Left cardiac atrium (tissue), 4 donors: ENCODE measurements around the gene RSPO1. TPM values are rescaled to one million over a fixed set of nuclear protein-coding genes. Genes with fewer than 3 reads are reported as not detected.
A peak's percentile ranks its signal among the peaks of the same experiment; 100 is the strongest.
"Not testable (repeated sequence)": the region's sequence is repeated elsewhere in the genome, so short reads cannot be mapped to it uniquely, and the experiment has no call there.

Experiments
- ATAC-seq, 2 donors: fragments of 200-7000 bp; cut with Tn5 transposase; one replicate each; pipeline ENCODE4 v1.9.1; 2020; ENCODE audit warnings: mild to moderate bottlenecking in 2 of 2, moderate library complexity in 2 of 2
- DNase-seq: peaks from one replicate; pipeline ENCODE4 v3.0.0-alpha.2; 2020
- intact Hi-C, 2 donors: fragments of 100-400 bp; cut with DNase I; formaldehyde crosslinking; loops; one replicate each; pipeline versions ENCODE4 v1.14.1 to v1.15.1; 2022 to 2023
- long read RNA-seq: library from polyadenylated mRNA; unstranded; transcript quantifications from one replicate; pipeline ENCODE4 v2.0.0, GENCODE V29; 2021
- total RNA-seq, 2 donors: library from RNA; stranded (reverse); fragmentation: NEBNext Ultra II Directional; extraction: Animal tissue kit (Norgen Biotek cat#: 25700); gene quantifications; one replicate each; pipeline ENCODE4 v1.2.1, GENCODE V29; 2021
- donor health status: DM: no; HTN: yes; CAD: no.
- donor health status: DM: no; HTN: yes; CAD: no; lungs with severe emphysema.
- donor health status: DM: yes; HTN: yes; CAD: no.
- donor health status: Dilated cardiomyopathy.

RSPO1 gene
- total RNA-seq = 1 to 10 TPM in 1 of 2 donors, under 1 TPM in 1; 0.68 to 1.4 TPM
- long read RNA-seq, partial matches to known transcripts = 0 of 2 reads
- long read RNA-seq, other reads (novel, unspliced or antisense) = 0 of 2 reads

GRCh38 chr1:37634244-37634991, at the start of gene RSPO1:
Gene RSPO1 (minus strand): TSS chr1:37634892. CDS start chr1:37629661, 5,231 bp downstream.
- ATAC-seq (peak; percentile 70 to 89), DNase-seq (peak; percentile 32)
- intact Hi-C loops = no loop called here

GRCh38 chr1:37684182-37684581, 49.5 kb upstream of the RSPO1 start:
- not testable (repeated sequence) for ATAC-seq, DNase-seq
- intact Hi-C loops = loop anchor here (5.0 to 10.0 kb wide), 4 partner anchors 77 to 232 kb away; no protein-coding TSS in a partner anchor

- intact Hi-C loops = loop anchor here (5.0 to 10.0 kb wide), 4 partner anchors 75 to 230 kb away; no protein-coding TSS in a partner anchor
- ATAC-seq = peak; percentile 57 to 74
- DNase-seq = peak; percentile 68
These were observed 47.8 kb upstream of the RSPO1 start for GRCh38 chr1:37682334-37682987.

GRCh38 chr1:37680933-37681332, 46.2 kb upstream of the RSPO1 start:
- ATAC-seq = no peak
- intact Hi-C loops = loop anchor here (5.0 to 10.0 kb wide), 4 partner anchors 74 to 229 kb away; no protein-coding TSS in a partner anchor
- no peak for DNase-seq

GRCh38 chr1:37677808-37678207, 43.1 kb upstream of the RSPO1 start:
- ATAC-seq (no peak), DNase-seq (no peak)
- intact Hi-C loops = no loop called here

- no peak for DNase-seq
- intact Hi-C loops = no loop called here
- no peak for ATAC-seq
These were observed 42.4 kb upstream of the RSPO1 start for GRCh38 chr1:37677143-37677439.

GRCh38 chr1:37676281-37677142, 41.8 kb upstream of the RSPO1 start:
- intact Hi-C loops = no loop called here
- DNase-seq = no peak
- ATAC-seq = no peak

- intact Hi-C loops = no loop called here
- DNase-seq (no peak), ATAC-seq (no peak)
These were observed 39.2 kb upstream of the RSPO1 start for GRCh38 chr1:37673920-37674319.

GRCh38 chr1:37672136-37672870, 37.6 kb upstream of the RSPO1 start:
- ATAC-seq = no peak
- intact Hi-C loops = no loop called here
- DNase-seq = no peak

- intact Hi-C loops = no loop called here
- DNase-seq (no peak), ATAC-seq (no peak)
These were observed 36.6 kb upstream of the RSPO1 start for GRCh38 chr1:37671261-37671660.

- ATAC-seq (no peak), DNase-seq (no peak)
- intact Hi-C loops = no loop called here
These were observed 35.4 kb upstream of the RSPO1 start for GRCh38 chr1:37670133-37670532.

GRCh38 chr1:37667023-37667671, 32.5 kb upstream of the RSPO1 start:
- DNase-seq (no peak), ATAC-seq (no peak)
- intact Hi-C loops = no loop called here

GRCh38 chr1:37666241-37666867, 31.7 kb upstream of the RSPO1 start:
- intact Hi-C loops = no loop called here
- DNase-seq (no peak), ATAC-seq (no peak)

- DNase-seq (no peak), ATAC-seq (no peak)
- intact Hi-C loops = no loop called here
These were observed 28.8 kb upstream of the RSPO1 start for GRCh38 chr1:37663426-37664000.

GRCh38 chr1:37662031-37662755, 27.5 kb upstream of the RSPO1 start:
- intact Hi-C loops = no loop called here
- DNase-seq = no peak
- ATAC-seq = no peak

GRCh38 chr1:37661401-37661800, 26.7 kb upstream of the RSPO1 start:
- ATAC-seq (no peak), DNase-seq (no peak)
- intact Hi-C loops = no loop called here

GRCh38 chr1:37660664-37661063, 26.0 kb upstream of the RSPO1 start:
- ATAC-seq = no peak
- intact Hi-C loops = no loop called here
- DNase-seq = no peak
